OCI-LY3 (cell line): Measurements from ENCODE around the gene UBAP2.

ENCODE experiments used
- H2AFZ ChIP-seq: fragments of 200-600, 300-600 bp; shearing (Covaris generic); 2 replicates; pipeline ENCODE4 v1.6.0; 2014; ENCODE audit warnings: antibody characterized with exemption, low read depth, low read length
- H3K27ac ChIP-seq: fragments of 200-600, 300-600 bp; sonication (generic); 2 replicates; pipeline ENCODE4 v1.5.1; 2014; ENCODE audit warnings: mild to moderate bottlenecking, low read length, moderate library complexity, mixed read lengths
- H3K27me3 ChIP-seq: fragments of 200-600, 300-600 bp; sonication (generic); 2 replicates; pipeline ENCODE4 v1.6.1; 2014; ENCODE audit warnings: low read depth, low read length, mixed read lengths
- H3K36me3 ChIP-seq: fragments of 200-600, 300-600 bp; sonication (generic); replicated peaks from 2 replicates; pipeline ENCODE3; 2014; ENCODE audit warnings: low read depth, low read length, mixed read lengths
- H3K4me1 ChIP-seq: fragments of 300-600, 200-600 bp; sonication (generic); 2 replicates; pipeline ENCODE4 v1.6.1; 2014; ENCODE audit warnings: low read length, mixed read lengths
- H3K4me2 ChIP-seq: fragments of 200-600, 300-600 bp; sonication (generic); 2 replicates; pipeline ENCODE4 v1.6.1; 2014; ENCODE audit warnings: low read length, mixed read lengths
- H3K4me3 ChIP-seq: fragments of 300-600, 200-600 bp; sonication (generic); 2 replicates; pipeline ENCODE4 v1.5.1; 2014; ENCODE audit warnings: antibody characterized with exemption, mild to moderate bottlenecking, low read length, moderate library complexity
- H3K79me2 ChIP-seq: fragments of 300-600, 200-600 bp; shearing (Covaris generic); 2 replicates; pipeline ENCODE4 v1.6.1; 2014; ENCODE audit warnings: mild to moderate bottlenecking, low read length, mixed read lengths
- H3K9ac ChIP-seq: fragments of 300-600, 200-600 bp; shearing (Covaris generic); 2 replicates; pipeline ENCODE4 v1.6.0; 2014; ENCODE audit warnings: mild to moderate bottlenecking, low read length, moderate library complexity
- H3K9me3 ChIP-seq: fragments of 200-600, 300-600 bp; shearing (Covaris generic); 2 replicates; pipeline ENCODE4 v1.6.1; 2014; ENCODE audit warnings: low read length, mixed read lengths; ENCODE audit not compliant: insufficient read depth
- H4K20me1 ChIP-seq: fragments of 200-600, 300-600 bp; sonication (generic); 2 replicates; pipeline ENCODE4 v1.6.1; 2016; ENCODE audit warnings: low read length, mixed read lengths; ENCODE audit not compliant: insufficient read depth
- EZH2phosphoT487 ChIP-seq: fragments of 200-600 bp; shearing (Covaris generic); IDR thresholded peaks from 2 replicates; pipeline ENCODE4 v1.6.1; 2018; ENCODE audit warnings: antibody characterized with exemption, mixed run types, low read depth
- TF ChIP-seq, protein P1 (sequence below): fragments of 200-600, 300-600 bp; sonication (generic); IDR thresholded peaks from 2 replicates; pipeline ENCODE4 v1.5.1; 2014; ENCODE audit warnings: antibody characterized with exemption, low read length, low read depth

UBAP2 gene

DNA sequence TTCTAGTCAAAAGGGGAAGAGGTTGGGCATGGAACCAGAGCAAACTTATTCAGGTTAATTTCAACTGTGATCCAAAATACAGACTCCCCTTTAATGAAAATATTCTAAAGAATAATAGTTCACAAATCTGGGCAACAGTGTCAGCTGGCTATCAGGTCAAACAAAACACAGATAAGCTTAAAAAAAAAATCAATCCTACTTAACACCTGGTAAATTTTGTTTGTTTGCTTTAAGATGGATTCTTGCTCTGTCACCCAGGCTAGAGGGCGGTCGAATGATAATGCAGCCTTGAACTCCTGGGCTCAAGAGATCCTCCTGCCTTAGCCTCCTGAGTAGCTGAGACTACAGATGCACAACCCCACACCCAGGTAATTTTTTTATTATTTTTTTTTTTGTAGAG, 89.0 kb downstream of the UBAP2 start:
- Histone ChIP-seq H3K36me3 (peaks cover 24% of the 10 kb centered on the region), H4K20me1 (no peaks in the 10 kb centered on the region), H2AFZ (no peak overlapping the region), H3K79me2 (no peaks in the 10 kb centered on the region), H3K9ac (no peak overlapping the region), H3K4me3 (no peak overlapping the region), H3K4me2 (no peak overlapping the region), H3K4me1 (no peaks in the 10 kb centered on the region), H3K27me3 (no peaks in the 10 kb centered on the region), H3K9me3 (no peaks in the 10 kb centered on the region), H3K27ac (no peak overlapping the region)
- TF ChIP-seq, protein P1, sequence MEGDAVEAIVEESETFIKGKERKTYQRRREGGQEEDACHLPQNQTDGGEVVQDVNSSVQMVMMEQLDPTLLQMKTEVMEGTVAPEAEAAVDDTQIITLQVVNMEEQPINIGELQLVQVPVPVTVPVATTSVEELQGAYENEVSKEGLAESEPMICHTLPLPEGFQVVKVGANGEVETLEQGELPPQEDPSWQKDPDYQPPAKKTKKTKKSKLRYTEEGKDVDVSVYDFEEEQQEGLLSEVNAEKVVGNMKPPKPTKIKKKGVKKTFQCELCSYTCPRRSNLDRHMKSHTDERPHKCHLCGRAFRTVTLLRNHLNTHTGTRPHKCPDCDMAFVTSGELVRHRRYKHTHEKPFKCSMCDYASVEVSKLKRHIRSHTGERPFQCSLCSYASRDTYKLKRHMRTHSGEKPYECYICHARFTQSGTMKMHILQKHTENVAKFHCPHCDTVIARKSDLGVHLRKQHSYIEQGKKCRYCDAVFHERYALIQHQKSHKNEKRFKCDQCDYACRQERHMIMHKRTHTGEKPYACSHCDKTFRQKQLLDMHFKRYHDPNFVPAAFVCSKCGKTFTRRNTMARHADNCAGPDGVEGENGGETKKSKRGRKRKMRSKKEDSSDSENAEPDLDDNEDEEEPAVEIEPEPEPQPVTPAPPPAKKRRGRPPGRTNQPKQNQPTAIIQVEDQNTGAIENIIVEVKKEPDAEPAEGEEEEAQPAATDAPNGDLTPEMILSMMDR: no peak
- TF ChIP-seq EZH2phosphoT487: no peak

DNA sequence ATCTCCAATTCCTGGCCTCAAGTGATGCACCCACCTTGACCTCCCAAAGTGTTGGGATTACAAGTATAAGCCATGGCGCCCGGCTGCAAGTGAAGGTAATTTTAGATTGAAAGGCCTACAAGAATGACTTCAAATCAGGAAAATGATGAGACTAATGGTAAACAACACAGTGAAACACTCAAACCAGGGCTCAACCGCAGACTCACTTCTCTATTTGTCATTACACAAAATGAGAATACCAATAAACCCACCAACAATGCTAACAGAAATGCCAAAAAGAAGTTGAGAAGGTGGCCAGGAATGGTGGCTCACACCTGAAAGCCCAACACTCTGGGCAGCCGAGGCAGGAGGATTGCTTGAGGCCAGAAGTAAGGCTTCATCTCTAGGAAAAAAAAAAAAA, 92.1 kb downstream of the UBAP2 start:
- Histone ChIP-seq H3K4me1 (no peaks in the 10 kb centered on the region), H3K27ac (no peak overlapping the region), H3K4me3 (no peak overlapping the region), H3K36me3 (peaks cover 41% of the 10 kb centered on the region), H3K4me2 (no peak overlapping the region), H2AFZ (no peak overlapping the region), H3K9ac (no peak overlapping the region), H3K27me3 (no peaks in the 10 kb centered on the region), H3K9me3 (no peaks in the 10 kb centered on the region), H3K79me2 (0 out of 2 replicates have a peak, but pooled peaks cover 4% of the 10 kb centered on the region), H4K20me1 (no peaks in the 10 kb centered on the region)
- TF ChIP-seq, protein P1: no peak
- no peak for TF ChIP-seq EZH2phosphoT487

DNA sequence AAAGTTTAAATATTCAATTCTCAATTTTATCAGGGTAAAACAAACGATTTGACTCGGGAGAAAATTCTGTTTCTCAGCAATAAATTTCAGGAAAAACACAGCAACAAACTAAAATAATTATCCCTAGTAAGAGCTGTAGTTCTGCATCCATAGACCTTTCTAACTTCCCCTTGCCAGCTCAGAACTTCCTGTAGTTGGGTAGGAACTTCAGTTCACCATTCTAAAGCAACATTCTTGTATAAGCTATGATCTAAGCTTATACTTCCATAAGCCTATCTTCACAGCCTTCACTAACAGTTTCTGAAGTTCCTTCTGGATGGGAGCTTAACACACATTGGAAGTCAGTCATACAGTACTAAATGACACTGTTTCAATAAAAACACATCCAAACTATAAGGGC, 96.6 kb downstream of the UBAP2 start:
- Histone ChIP-seq H4K20me1 (0 out of 2 replicates have a peak, but pooled peaks cover 3% of the 10 kb centered on the region), H3K9me3 (no peaks in the 10 kb centered on the region), H3K79me2 (peaks cover 4% of the 10 kb centered on the region; the same call in 1 of the 2 replicates), H3K4me2 (no peak overlapping the region), H2AFZ (no peak overlapping the region), H3K27me3 (no peaks in the 10 kb centered on the region), H3K9ac (no peak overlapping the region), H3K27ac (no peak overlapping the region), H3K4me3 (no peak overlapping the region), H3K36me3 (peaks cover 53% of the 10 kb centered on the region), H3K4me1 (no peaks in the 10 kb centered on the region)
- TF ChIP-seq, protein P1: no peak
- TF ChIP-seq EZH2phosphoT487: no peak

DNA sequence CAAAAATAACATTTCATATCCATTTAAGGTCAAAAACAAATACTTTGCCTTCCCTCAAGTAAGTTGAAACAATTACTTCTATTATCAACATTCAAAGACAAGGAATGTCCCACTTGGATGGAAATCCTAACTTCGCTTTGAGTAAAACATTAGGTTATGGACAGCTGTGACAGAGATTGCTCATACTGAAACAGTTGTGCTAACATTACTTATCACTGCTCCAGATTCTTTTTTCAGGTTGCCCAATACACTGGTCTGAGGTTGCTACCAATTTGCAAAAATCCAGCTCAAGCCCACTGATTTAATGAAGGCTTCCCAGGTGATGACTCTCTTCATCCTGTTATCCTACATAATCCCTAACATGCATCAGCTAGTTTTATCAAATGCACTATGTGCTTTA, 98.3 kb downstream of the UBAP2 start:
- H2AFZ ChIP-seq: no peak overlapping the region
- H3K9ac ChIP-seq: no peak overlapping the region
- peaks cover 4% of the 10 kb centered on the region; the same call in 1 of the 2 replicates for H3K79me2 ChIP-seq
- H3K27me3 ChIP-seq: no peaks in the 10 kb centered on the region
- no peak overlapping the region for H3K27ac ChIP-seq
- no peak overlapping the region for H3K4me3 ChIP-seq
- no peak overlapping the region for H3K4me2 ChIP-seq
- peaks cover 57% of the 10 kb centered on the region for H3K36me3 ChIP-seq
- 0 out of 2 replicates have a peak, but pooled peaks cover 3% of the 10 kb centered on the region for H4K20me1 ChIP-seq
- TF ChIP-seq EZH2phosphoT487: no peak
- TF ChIP-seq, protein P1: no peak
- H3K9me3 ChIP-seq: no peaks in the 10 kb centered on the region
- H3K4me1 ChIP-seq: no peaks in the 10 kb centered on the region
